GM12864 (cell line): ENCODE results near the gene SLC2A10.

Experiments
- DNase-seq: peaks from one replicate; pipeline ENCODE4 v3.0.0-alpha.2; 2011; ENCODE audit warnings: low read depth
- H3K4me3 ChIP-seq: 2 replicates; pipeline ENCODE4 v1.5.1; 2011; ENCODE audit warnings: mild to moderate bottlenecking, low read depth, low read length, control low read depth
- TF ChIP-seq, protein P1 (sequence below): IDR thresholded peaks from 2 replicates; pipeline ENCODE4 v1.5.1; 2011; ENCODE audit warnings: low read depth, mild to moderate bottlenecking, moderate library complexity, low read length, control low read depth, inconsistent platforms; ENCODE audit errors: missing control alignments

The SLC2A10 gene

GRCh38 chr20:46731770-46732169 lies 22.3 kb downstream of the SLC2A10 start:
- no peak for DNase-seq

DNA sequence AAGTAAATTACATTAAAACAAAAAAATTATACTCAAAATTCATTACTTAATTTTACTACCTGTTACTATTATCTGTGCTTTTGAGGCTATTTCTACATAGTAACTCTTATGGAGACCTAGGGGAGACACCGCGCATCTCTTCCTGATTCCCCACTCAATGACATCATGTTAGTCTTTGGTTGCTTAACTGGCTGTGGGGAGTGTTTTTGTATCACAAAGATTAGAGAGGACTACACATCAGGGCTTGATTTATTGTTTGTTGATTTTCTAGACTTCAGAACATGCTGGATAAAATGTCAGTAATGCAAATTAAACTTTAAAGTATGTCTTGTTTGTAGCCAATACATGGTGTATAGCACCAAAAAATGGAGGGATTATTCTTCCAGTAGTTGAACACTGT lies 26.0 kb downstream of the SLC2A10 start:
- no peak for DNase-seq
- no peak overlapping the region for H3K4me3 ChIP-seq
- TF ChIP-seq, protein P1, sequence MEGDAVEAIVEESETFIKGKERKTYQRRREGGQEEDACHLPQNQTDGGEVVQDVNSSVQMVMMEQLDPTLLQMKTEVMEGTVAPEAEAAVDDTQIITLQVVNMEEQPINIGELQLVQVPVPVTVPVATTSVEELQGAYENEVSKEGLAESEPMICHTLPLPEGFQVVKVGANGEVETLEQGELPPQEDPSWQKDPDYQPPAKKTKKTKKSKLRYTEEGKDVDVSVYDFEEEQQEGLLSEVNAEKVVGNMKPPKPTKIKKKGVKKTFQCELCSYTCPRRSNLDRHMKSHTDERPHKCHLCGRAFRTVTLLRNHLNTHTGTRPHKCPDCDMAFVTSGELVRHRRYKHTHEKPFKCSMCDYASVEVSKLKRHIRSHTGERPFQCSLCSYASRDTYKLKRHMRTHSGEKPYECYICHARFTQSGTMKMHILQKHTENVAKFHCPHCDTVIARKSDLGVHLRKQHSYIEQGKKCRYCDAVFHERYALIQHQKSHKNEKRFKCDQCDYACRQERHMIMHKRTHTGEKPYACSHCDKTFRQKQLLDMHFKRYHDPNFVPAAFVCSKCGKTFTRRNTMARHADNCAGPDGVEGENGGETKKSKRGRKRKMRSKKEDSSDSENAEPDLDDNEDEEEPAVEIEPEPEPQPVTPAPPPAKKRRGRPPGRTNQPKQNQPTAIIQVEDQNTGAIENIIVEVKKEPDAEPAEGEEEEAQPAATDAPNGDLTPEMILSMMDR: no peak

More at GRCh38 chr20:46731770-46732169, 22.3 kb downstream of the SLC2A10 start:
- TF ChIP-seq, protein P1: no peak
- no peak overlapping the region for H3K4me3 ChIP-seq

DNA sequence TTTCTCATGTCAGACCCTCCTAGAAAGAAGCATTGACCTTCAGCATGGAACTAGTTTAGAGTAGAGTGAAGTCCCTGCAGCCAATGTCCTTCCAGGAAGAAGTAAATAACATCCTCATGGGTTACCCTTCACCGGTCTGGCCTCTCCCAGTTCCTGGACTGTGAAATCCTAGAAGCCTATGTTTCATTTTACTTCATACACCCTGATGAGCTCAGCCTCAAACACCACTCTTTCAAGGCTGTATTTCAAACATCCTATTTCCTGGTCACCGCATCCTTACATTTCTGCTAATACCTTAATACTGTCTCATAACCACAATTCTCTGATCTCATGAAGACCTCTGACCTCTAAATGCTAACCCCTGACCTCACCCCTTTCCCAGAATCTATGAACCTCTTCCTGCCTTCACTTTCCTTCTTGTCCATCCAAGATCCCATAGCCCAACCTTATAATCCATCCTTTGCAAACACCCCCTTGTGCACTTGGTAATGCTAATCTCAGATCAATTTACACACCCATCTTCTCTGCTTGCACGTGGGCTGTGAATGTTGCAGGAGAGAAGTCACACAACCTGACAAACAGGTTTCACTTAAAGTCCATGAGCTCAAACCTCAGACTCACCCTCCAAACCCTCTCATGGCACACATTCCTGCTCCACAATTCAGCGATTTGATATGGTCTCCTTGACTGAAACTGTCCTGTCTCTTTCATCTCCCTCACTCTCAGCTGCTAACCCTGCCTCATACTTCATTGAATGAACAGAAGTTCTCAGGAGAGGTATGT lies 30.2 kb downstream of the SLC2A10 start:
- H3K4me3 ChIP-seq: no peak overlapping the region
- DNase-seq: no peak
- TF ChIP-seq, protein P1: no peak

- no peak overlapping the region for H3K4me3 ChIP-seq
- no peak for DNase-seq
- TF ChIP-seq, protein P1: no peak
Measured at GRCh38 chr20:46740214-46740609, 30.8 kb downstream of the SLC2A10 start.

GRCh38 chr20:46741924-46742668 lies 32.6 kb downstream of the SLC2A10 start:
- TF ChIP-seq, protein P1: no peak
- DNase-seq: no peak
- no peak overlapping the region for H3K4me3 ChIP-seq

GRCh38 chr20:46742669-46743045 lies 33.2 kb downstream of the SLC2A10 start:
- H3K4me3 ChIP-seq: no peak overlapping the region
- no peak for DNase-seq
- TF ChIP-seq, protein P1: no peak
